Measurements from ENCODE around the gene WDR76.

DNA sequence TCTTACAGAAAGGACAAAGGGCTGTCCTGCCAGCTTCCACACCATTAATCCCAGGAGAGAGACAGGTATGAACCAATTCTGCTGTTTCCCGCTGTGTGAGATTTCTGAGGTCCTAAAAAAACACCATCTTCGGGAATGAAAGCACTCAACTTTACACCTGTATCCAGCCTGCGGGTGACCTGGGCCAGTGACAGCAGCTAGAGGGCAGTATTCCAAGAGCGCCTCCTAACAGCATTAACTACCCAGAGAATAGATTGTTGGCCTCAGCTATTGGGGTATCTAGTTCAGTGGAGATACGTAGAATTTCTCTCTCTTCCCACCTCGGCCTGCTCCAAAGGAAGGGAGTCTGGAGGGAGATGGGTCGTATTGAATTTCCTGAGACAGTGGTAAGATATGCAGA lies 55.1 kb downstream of the WDR76 start:
- TF ChIP-seq, protein P1, sequence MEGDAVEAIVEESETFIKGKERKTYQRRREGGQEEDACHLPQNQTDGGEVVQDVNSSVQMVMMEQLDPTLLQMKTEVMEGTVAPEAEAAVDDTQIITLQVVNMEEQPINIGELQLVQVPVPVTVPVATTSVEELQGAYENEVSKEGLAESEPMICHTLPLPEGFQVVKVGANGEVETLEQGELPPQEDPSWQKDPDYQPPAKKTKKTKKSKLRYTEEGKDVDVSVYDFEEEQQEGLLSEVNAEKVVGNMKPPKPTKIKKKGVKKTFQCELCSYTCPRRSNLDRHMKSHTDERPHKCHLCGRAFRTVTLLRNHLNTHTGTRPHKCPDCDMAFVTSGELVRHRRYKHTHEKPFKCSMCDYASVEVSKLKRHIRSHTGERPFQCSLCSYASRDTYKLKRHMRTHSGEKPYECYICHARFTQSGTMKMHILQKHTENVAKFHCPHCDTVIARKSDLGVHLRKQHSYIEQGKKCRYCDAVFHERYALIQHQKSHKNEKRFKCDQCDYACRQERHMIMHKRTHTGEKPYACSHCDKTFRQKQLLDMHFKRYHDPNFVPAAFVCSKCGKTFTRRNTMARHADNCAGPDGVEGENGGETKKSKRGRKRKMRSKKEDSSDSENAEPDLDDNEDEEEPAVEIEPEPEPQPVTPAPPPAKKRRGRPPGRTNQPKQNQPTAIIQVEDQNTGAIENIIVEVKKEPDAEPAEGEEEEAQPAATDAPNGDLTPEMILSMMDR (IDR thresholded peaks at IDR 0.05): peak in 3 of 4 donors; percentile 32 to 52 (median 38)
- TF ChIP-seq POLR2A (IDR thresholded peaks at IDR 0.05): no peak
